GM12878 (cell line): ENCODE measurements around the gene KCND3.

Experiments
- BHLHE40 ChIP-seq, 2 experiments: fragments of 450-650 bp in 1 of 2; IDR thresholded peaks; 2 replicates each; pipeline ENCODE4 v1.6.1; 2011 to 2017; ENCODE audit warnings: low read depth in 2 of 2, borderline replicate concordance in 1 of 2, improper control_type of control experiment in 1 of 2, low read length in 1 of 2, mild to moderate bottlenecking in 1 of 2
- CUX1 ChIP-seq: IDR thresholded peaks from 2 replicates; pipeline ENCODE4 v1.6.1; 2012; ENCODE audit warnings: improper control_type of control experiment, low read depth, low read length; ENCODE audit not compliant: insufficient replicate concordance
- EP300 ChIP-seq, 2 experiments: fragments of 150-350 bp in 1 of 2; IDR thresholded peaks; 2 replicates each; pipeline ENCODE4 v1.6.1; 2011 to 2012; ENCODE audit warnings: low read depth in 2 of 2, low read length in 2 of 2, borderline replicate concordance in 1 of 2, improper control_type of control experiment in 1 of 2, inconsistent platforms in 1 of 2; ENCODE audit not compliant: control insufficient read depth in 1 of 2
- EZH2 ChIP-seq: IDR thresholded peaks from 2 replicates; pipeline ENCODE4 v1.6.1; 2012; ENCODE audit warnings: low read depth, mild to moderate bottlenecking, control low read depth, inconsistent platforms, low read length, borderline replicate concordance; ENCODE audit not compliant: control insufficient read depth
- JUND ChIP-seq: IDR thresholded peaks from 2 replicates; pipeline ENCODE4 v1.6.1; 2012; ENCODE audit warnings: low read depth, mild to moderate bottlenecking, low read length, improper control_type of control experiment, moderate library complexity
- MAX ChIP-seq: IDR thresholded peaks from 2 replicates; pipeline ENCODE4 v1.6.1; 2012; ENCODE audit warnings: low read depth, low read length, improper control_type of control experiment
- NRF1 ChIP-seq: conservative IDR thresholded peaks from 2 replicates; pipeline ENCODE4 v1.6.1; 2011; ENCODE audit warnings: mild to moderate bottlenecking, low read depth, low read length, improper control_type of control experiment
- SKIL ChIP-seq: fragments of 450-650 bp; IDR thresholded peaks from 2 replicates; pipeline ENCODE4 v1.6.1; 2017; ENCODE audit warnings: mild to moderate bottlenecking, low read depth, inconsistent platforms; ENCODE audit not compliant: poor library complexity, severe bottlenecking
- SMC3 ChIP-seq: IDR thresholded peaks from 2 replicates; pipeline ENCODE4 v1.6.1; 2011; ENCODE audit warnings: low read length, improper control_type of control experiment, borderline replicate concordance
- YY1 ChIP-seq: IDR thresholded peaks from 2 replicates; pipeline ENCODE4 v1.6.1; 2011; ENCODE audit warnings: low read depth, mild to moderate bottlenecking, low read length
- ZBTB33 ChIP-seq: fragments of 450-650 bp; IDR thresholded peaks from 2 replicates; pipeline ENCODE4 v1.6.1; 2017; ENCODE audit warnings: mild to moderate bottlenecking
- ZSCAN29 ChIP-seq: fragments of 450-650 bp; IDR thresholded peaks from 2 replicates; pipeline ENCODE4 v1.6.1; 2017; ENCODE audit warnings: mild to moderate bottlenecking, moderate library complexity
- TF ChIP-seq, protein P1 (sequence below), 3 experiments: IDR thresholded peaks in 2 of 3; conservative IDR thresholded peaks in 1 of 3; 2 replicates each; pipeline ENCODE4 v1.5.1; 2011; ENCODE audit warnings: low read depth in 3 of 3, low read length in 3 of 3, mild to moderate bottlenecking in 3 of 3, control low read depth in 2 of 3, moderate library complexity in 2 of 3, inconsistent platforms in 1 of 3, mixed read lengths in 1 of 3; ENCODE audit not compliant: control insufficient read depth in 2 of 3, insufficient read depth in 1 of 3; ENCODE audit errors: extremely low read depth in 1 of 3

DNA sequence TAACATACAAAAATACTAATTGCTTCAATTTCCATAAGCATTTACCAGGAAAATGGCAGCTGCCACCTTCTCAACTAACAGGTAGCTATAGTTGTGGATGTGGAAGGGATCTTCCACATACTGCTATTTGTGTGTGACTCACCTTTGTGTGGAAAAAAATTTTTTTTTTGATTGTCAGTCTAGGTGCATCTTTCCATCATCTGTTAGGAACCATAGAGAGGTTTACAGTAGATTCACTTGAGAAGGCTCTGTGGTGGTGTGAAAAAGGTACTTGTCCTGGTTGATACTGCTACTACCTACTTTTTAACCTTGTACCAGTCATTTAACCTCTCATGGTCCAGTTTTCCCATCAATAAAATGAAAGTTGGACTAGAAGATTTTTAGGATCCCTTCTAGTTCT is 220.8 kb downstream of the KCND3 start:
- TF ChIP-seq SKIL, result no peak
- no peak for TF ChIP-seq YY1
- TF ChIP-seq, protein P1, sequence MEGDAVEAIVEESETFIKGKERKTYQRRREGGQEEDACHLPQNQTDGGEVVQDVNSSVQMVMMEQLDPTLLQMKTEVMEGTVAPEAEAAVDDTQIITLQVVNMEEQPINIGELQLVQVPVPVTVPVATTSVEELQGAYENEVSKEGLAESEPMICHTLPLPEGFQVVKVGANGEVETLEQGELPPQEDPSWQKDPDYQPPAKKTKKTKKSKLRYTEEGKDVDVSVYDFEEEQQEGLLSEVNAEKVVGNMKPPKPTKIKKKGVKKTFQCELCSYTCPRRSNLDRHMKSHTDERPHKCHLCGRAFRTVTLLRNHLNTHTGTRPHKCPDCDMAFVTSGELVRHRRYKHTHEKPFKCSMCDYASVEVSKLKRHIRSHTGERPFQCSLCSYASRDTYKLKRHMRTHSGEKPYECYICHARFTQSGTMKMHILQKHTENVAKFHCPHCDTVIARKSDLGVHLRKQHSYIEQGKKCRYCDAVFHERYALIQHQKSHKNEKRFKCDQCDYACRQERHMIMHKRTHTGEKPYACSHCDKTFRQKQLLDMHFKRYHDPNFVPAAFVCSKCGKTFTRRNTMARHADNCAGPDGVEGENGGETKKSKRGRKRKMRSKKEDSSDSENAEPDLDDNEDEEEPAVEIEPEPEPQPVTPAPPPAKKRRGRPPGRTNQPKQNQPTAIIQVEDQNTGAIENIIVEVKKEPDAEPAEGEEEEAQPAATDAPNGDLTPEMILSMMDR (IDR thresholded peaks at IDR 0.05 in 2 of 3, conservative IDR thresholded peaks at IDR 0.05 in 1 of 3; ENCODE audit: control insufficient read depth in 2 of 3, extremely low read depth in 1 of 3, insufficient read depth in 1 of 3, low read depth in 3 of 3, low read length in 3 of 3), result no peak
- TF ChIP-seq SMC3, result no peak
- TF ChIP-seq MAX, result no peak
- no peak for TF ChIP-seq EP300 (IDR thresholded peaks at IDR 0.05; ENCODE audit: borderline replicate concordance in 1 of 2, control insufficient read depth in 1 of 2, low read depth in 2 of 2, low read length in 2 of 2)
- TF ChIP-seq EZH2, result no peak
- no peak for TF ChIP-seq CUX1
- no peak for TF ChIP-seq ZSCAN29
- TF ChIP-seq ZBTB33, result no peak
- TF ChIP-seq JUND, result no peak
- no peak for TF ChIP-seq BHLHE40 (IDR thresholded peaks at IDR 0.05; ENCODE audit: borderline replicate concordance in 1 of 2, low read depth in 2 of 2, low read length in 1 of 2)
- no peak for TF ChIP-seq NRF1
